Endothelial cell of umbilical vein (primary cell): ENCODE data around the gene APBB2. TPM values are rescaled to one million over a fixed set of nuclear protein-coding genes. Genes with fewer than 3 reads are reported as not detected.

ENCODE experiments used
- BruUV-seq: library from RNA; stranded (reverse); fragments of 400-500 nt; replicated peaks from 2 replicates; lab custom pipeline; 2021; lab: Mats Ljungman, UMichigan
- CTCF ChIA-PET: fragments of 300-600, 350-600 bp; sonication (Branson Sonifier 250); formaldehyde crosslinking; loops from one replicate; lab custom pipeline; 2021; ENCODE audit warnings: antibody characterized with exemption, inconsistent platforms; lab: Charles Lee
- POLR2A ChIA-PET: fragments of 300-600, 350-600 bp; sonication (Branson Sonifier 250); formaldehyde crosslinking; loops from one replicate; lab custom pipeline; 2021; ENCODE audit warnings: antibody characterized with exemption, inconsistent platforms; lab: Charles Lee
- DNase-seq: peaks from one replicate; pipeline ENCODE4 v3.0.0-alpha.2; 2011; ENCODE audit warnings: low read depth, low spot score
- FAIRE-seq: peaks from 2 replicates; lab custom pipeline; 2011; peaks lifted over from hg19 to GRCh38; lab: Jason Lieb, UNC
- H2AFZ ChIP-seq: 2 replicates; pipeline ENCODE4 v1.6.0; 2012; ENCODE audit warnings: low read depth, low read length, control low read depth, inconsistent platforms
- H3K27ac ChIP-seq: 2 replicates; pipeline ENCODE4 v1.5.1; 2011; ENCODE audit warnings: low read depth, mild to moderate bottlenecking, control low read depth, low read length, moderate library complexity; ENCODE audit not compliant: insufficient read depth
- H3K27me3 ChIP-seq, 2 experiments: 2 replicates each; pipeline versions ENCODE4 v1.6.0 to v1.6.1; 2011; ENCODE audit warnings: low read length in 2 of 2, mixed read lengths in 1 of 2; ENCODE audit not compliant: control insufficient read depth in 2 of 2, insufficient read depth in 2 of 2
- H3K36me3 ChIP-seq, 2 experiments: 2 replicates in 1 of 2; 3 replicates in 1 of 2; pipeline ENCODE4 v1.5.1; 2011; ENCODE audit warnings: low read length in 2 of 2, mild to moderate bottlenecking in 1 of 2, moderate library complexity in 1 of 2; ENCODE audit not compliant: control insufficient read depth in 2 of 2, insufficient read depth in 2 of 2; ENCODE audit errors: extremely low read depth in 1 of 2
- H3K4me1 ChIP-seq: 3 replicates; pipeline ENCODE4 v1.5.1; 2011; ENCODE audit warnings: mild to moderate bottlenecking, low read length; ENCODE audit not compliant: control insufficient read depth, insufficient read depth; ENCODE audit errors: extremely low read depth
- H3K4me2 ChIP-seq: 2 replicates; pipeline ENCODE4 v1.6.1; 2011; ENCODE audit warnings: low read length, control low read depth, mixed read lengths; ENCODE audit not compliant: insufficient read depth
- H3K4me3 ChIP-seq, 3 experiments: fragments of 200-600 bp in 1 of 3; sonication (generic), shearing (Covaris generic) in 1 of 3; replicated peaks in 1 of 3; 2 replicates each; pipeline ENCODE4 v1.5.1; 2011 to 2016; ENCODE audit warnings: control low read depth in 3 of 3, low read length in 3 of 3, mild to moderate bottlenecking in 2 of 3, inconsistent platforms in 1 of 3, low read depth in 1 of 3, moderate library complexity in 1 of 3; ENCODE audit not compliant: insufficient read depth in 1 of 3
- H3K79me2 ChIP-seq: 2 replicates; pipeline ENCODE4 v1.6.0; 2012; ENCODE audit warnings: low read length, inconsistent platforms; ENCODE audit not compliant: control insufficient read depth, insufficient read depth
- H3K9ac ChIP-seq: replicated peaks from 2 replicates; pipeline ENCODE3; 2011; ENCODE audit warnings: low read length, control low read depth; ENCODE audit not compliant: insufficient read depth; ENCODE audit errors: extremely low read depth
- H3K9me1 ChIP-seq: replicated peaks from 3 replicates; pipeline ENCODE4 v1.6.0; 2011; ENCODE audit warnings: mild to moderate bottlenecking, low read length; ENCODE audit not compliant: control insufficient read depth, insufficient read depth; ENCODE audit errors: extremely low read depth
- H3K9me3 ChIP-seq: replicated peaks from 2 replicates; pipeline ENCODE4 v1.5.1; 2012; ENCODE audit warnings: low read length, inconsistent platforms; ENCODE audit not compliant: control insufficient read depth, insufficient read depth
- H4K20me1 ChIP-seq: replicated peaks from 2 replicates; pipeline ENCODE3; 2011; ENCODE audit warnings: mild to moderate bottlenecking, low read length; ENCODE audit not compliant: control insufficient read depth, insufficient read depth; ENCODE audit errors: extremely low read depth
- CTCF ChIP-seq, 2 donors: IDR thresholded peaks; 1 replicate in 1 of 2; 2 replicates in 1 of 2; pipeline ENCODE4 v1.5.1; 2011; ENCODE audit warnings: low read length in 2 of 2, mild to moderate bottlenecking in 2 of 2, moderate library complexity in 2 of 2, control low read depth in 1 of 2, inconsistent platforms in 1 of 2, low read depth in 1 of 2; ENCODE audit not compliant: insufficient read depth in 1 of 2; ENCODE audit errors: extremely low read depth in 1 of 2
- EZH2 ChIP-seq: IDR thresholded peaks from 2 replicates; pipeline ENCODE4 v1.6.1; 2012; ENCODE audit warnings: borderline replicate concordance, low read depth, mild to moderate bottlenecking, moderate library complexity, low read length, inconsistent platforms; ENCODE audit not compliant: severe bottlenecking
- FOS ChIP-seq: IDR thresholded peaks from 2 replicates; pipeline ENCODE4 v1.6.1; 2011; ENCODE audit warnings: mild to moderate bottlenecking, low read length, moderate library complexity, borderline replicate concordance; ENCODE audit not compliant: insufficient read depth
- GATA2 ChIP-seq: IDR thresholded peaks from 2 replicates; pipeline ENCODE4 v1.7.0; 2011; ENCODE audit warnings: low read depth, mild to moderate bottlenecking, moderate library complexity, mixed read lengths, low read length; ENCODE audit not compliant: insufficient read length, insufficient read depth
- JUN ChIP-seq: IDR thresholded peaks from 2 replicates; pipeline ENCODE4 v1.6.1; 2011; ENCODE audit warnings: borderline replicate concordance, low read depth; ENCODE audit not compliant: insufficient read length, insufficient read depth
- MYC ChIP-seq: IDR thresholded peaks from one replicate; pipeline ENCODE4 v1.6.1; 2011; ENCODE audit warnings: mild to moderate bottlenecking, low read depth, low read length
- POLR2A ChIP-seq: IDR thresholded peaks from 2 replicates; pipeline ENCODE4 v1.6.1; 2012; ENCODE audit warnings: low read depth, mild to moderate bottlenecking, control low read depth, low read length
- POLR2AphosphoS5 ChIP-seq: IDR thresholded peaks from 2 replicates; pipeline ENCODE4 v1.6.1; 2012; ENCODE audit warnings: low read depth, mild to moderate bottlenecking, control low read depth, low read length, moderate library complexity; ENCODE audit not compliant: insufficient read depth
- dilution Hi-C: fragments of 300-500 bp; cut with MboI; formaldehyde crosslinking; loops from one replicate; pipeline ENCODE4 v1.15.0; 2019; ENCODE audit warnings: low sequenced_read_pairs; ENCODE audit not compliant: extremely low pct_ligation_motif_present
- intact Hi-C: fragments of 100-400 bp; cut with micrococcal nuclease; formaldehyde crosslinking; loops from one replicate; pipeline ENCODE4 v1.10.0; 2022
- polyA plus RNA-seq, 4 experiments: library from polyadenylated mRNA; depleted of rRNA in 3 of 4; stranded (reverse) in 3 of 4; unstranded in 1 of 4; fragments of >200 nt; gene quantifications; 2 replicates each; pipeline versions ENCODE4 v1.2.1 to v1.2.3, GENCODE V29; 2011 to 2012; ENCODE audit warnings: missing spikeins in 1 of 4
- total RNA-seq: library from RNA; stranded (reverse); gene quantifications from 2 replicates; pipeline ENCODE4 v1.2.3, GENCODE V29; 2021
- TF ChIP-seq, protein P1 (sequence below): IDR thresholded peaks from 2 replicates; pipeline ENCODE4 v1.6.1; 2011; ENCODE audit not compliant: insufficient read depth, insufficient read length

The APBB2 gene
- total and polyA plus RNA-seq, 2 donors (not counting 3 experiments of a cell fraction or from before 2014, with no cell fraction given): 79.8 to 124 TPM

- H4K20me1 ChIP-seq: no peaks in the 10 kb centered on the region
- no TSS peak for BruUV-seq
- dilution Hi-C loops: no loop called here
- no peaks in the 10 kb centered on the region for H3K36me3 ChIP-seq
- no peak overlapping the region for H3K9ac ChIP-seq
- TF ChIP-seq CTCF (IDR thresholded peaks at IDR 0.05; ENCODE audit: extremely low read depth in 1 of 2, insufficient read depth in 1 of 2, low read depth in 1 of 2, low read length in 2 of 2) (no peak), EZH2 (no peak), POLR2A (no peak), JUN (no peak), GATA2 (no peak), MYC (no peak), FOS (no peak), POLR2AphosphoS5 (no peak)
- TF ChIP-seq, protein P1, sequence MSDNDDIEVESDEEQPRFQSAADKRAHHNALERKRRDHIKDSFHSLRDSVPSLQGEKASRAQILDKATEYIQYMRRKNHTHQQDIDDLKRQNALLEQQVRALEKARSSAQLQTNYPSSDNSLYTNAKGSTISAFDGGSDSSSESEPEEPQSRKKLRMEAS: no peak
- FAIRE-seq (no peak), DNase-seq (no peak)
- H3K27ac ChIP-seq: no peak overlapping the region
- H3K79me2 ChIP-seq: peaks cover 69% of the 10 kb centered on the region
- no peak overlapping the region for H3K4me3 ChIP-seq
- CTCF ChIA-PET: interaction anchor here (1.5 kb wide), 1 partner anchor 127 kb away, joined by 3 read pairs; no protein-coding TSS in a partner anchor
- H3K9me3 ChIP-seq: no peaks in the 10 kb centered on the region
- H3K9me1 ChIP-seq: no peaks in the 10 kb centered on the region
- no peak overlapping the region for H2AFZ ChIP-seq
- H3K27me3 ChIP-seq: no peaks in the 10 kb centered on the region
- POLR2A ChIA-PET: no interaction called here
- H3K4me2 ChIP-seq: no peak overlapping the region
- H3K4me1 ChIP-seq: peaks cover 8% of the 10 kb centered on the region
- intact Hi-C loops: no loop called here
These were observed 110.7 kb downstream of the APBB2 start for GRCh38 chr4:41103657-41104056.
